ENCODE results near the gene TMPRSS3.

GRCh38 chr21:42427809-42428419 is 32.1 kb upstream of the TMPRSS3 start:
- no peak for TF ChIP-seq CTCF (IDR thresholded peaks at IDR 0.05)
- no peak for TF ChIP-seq EZH2 (IDR thresholded peaks at IDR 0.05)
- TF ChIP-seq EZH2phosphoT487 (IDR thresholded peaks at IDR 0.05): no peak

Measured in neural progenitor cell (in vitro differentiated cells).